ENCODE results near the gene TRIM63. TPM values are rescaled to one million over a fixed set of nuclear protein-coding genes. Genes with fewer than 3 reads are reported as not detected.

Gene TRIM63
- total and polyA plus RNA-seq, 2 of the 13 experiments (the other 11 are each of a cell fraction or from before 2014, with no cell fraction given), result not detected

GRCh38 chr1:26035203-26035958 lies 32.0 kb downstream of the TRIM63 start (continued):
- TF ChIP-seq, protein P1, sequence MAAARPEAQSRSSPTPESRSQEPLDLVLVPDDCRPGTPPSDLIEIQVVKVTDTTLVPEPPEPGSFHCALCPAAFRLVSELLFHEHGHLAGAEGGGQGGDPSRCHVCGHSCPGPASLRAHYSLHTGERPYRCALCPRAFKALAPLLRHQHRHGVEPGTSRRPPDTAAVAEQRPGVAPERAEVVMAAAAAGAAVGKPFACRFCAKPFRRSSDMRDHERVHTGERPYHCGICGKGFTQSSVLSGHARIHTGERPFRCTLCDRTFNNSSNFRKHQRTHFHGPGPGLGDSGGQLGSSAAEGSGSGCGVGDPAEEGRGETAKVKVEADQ (CRISPR knock-in tag; IDR thresholded peaks at IDR 0.05; ENCODE audit: borderline replicate concordance), result 0 out of 2 replicates have a peak, but pooled peaks have one; percentile 8
- no peak for TF ChIP-seq JUNB (CRISPR knock-in tag; IDR thresholded peaks at IDR 0.05; ENCODE audit: borderline replicate concordance)
- TF ChIP-seq RCOR2 (CRISPR knock-in tag; IDR thresholded peaks at IDR 0.05), result no peak
- peak; percentile 28; the same call in 1 of the 2 replicates for TF ChIP-seq ZC3H4 (CRISPR knock-in tag; IDR thresholded peaks at IDR 0.05; ENCODE audit: borderline replicate concordance)
- TF ChIP-seq, protein P2, sequence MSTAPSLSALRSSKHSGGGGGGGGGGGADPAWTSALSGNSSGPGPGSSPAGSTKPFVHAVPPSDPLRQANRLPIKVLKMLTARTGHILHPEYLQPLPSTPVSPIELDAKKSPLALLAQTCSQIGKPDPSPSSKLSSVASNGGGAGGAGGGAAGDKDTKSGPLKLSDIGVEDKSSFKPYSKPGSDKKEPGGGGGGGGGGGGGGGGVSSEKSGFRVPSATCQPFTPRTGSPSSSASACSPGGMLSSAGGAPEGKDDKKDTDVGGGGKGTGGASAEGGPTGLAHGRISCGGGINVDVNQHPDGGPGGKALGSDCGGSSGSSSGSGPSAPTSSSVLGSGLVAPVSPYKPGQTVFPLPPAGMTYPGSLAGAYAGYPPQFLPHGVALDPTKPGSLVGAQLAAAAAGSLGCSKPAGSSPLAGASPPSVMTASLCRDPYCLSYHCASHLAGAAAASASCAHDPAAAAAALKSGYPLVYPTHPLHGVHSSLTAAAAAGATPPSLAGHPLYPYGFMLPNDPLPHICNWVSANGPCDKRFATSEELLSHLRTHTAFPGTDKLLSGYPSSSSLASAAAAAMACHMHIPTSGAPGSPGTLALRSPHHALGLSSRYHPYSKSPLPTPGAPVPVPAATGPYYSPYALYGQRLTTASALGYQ (CRISPR knock-in tag; IDR thresholded peaks at IDR 0.05), result no peak
- TF ChIP-seq, protein P3, sequence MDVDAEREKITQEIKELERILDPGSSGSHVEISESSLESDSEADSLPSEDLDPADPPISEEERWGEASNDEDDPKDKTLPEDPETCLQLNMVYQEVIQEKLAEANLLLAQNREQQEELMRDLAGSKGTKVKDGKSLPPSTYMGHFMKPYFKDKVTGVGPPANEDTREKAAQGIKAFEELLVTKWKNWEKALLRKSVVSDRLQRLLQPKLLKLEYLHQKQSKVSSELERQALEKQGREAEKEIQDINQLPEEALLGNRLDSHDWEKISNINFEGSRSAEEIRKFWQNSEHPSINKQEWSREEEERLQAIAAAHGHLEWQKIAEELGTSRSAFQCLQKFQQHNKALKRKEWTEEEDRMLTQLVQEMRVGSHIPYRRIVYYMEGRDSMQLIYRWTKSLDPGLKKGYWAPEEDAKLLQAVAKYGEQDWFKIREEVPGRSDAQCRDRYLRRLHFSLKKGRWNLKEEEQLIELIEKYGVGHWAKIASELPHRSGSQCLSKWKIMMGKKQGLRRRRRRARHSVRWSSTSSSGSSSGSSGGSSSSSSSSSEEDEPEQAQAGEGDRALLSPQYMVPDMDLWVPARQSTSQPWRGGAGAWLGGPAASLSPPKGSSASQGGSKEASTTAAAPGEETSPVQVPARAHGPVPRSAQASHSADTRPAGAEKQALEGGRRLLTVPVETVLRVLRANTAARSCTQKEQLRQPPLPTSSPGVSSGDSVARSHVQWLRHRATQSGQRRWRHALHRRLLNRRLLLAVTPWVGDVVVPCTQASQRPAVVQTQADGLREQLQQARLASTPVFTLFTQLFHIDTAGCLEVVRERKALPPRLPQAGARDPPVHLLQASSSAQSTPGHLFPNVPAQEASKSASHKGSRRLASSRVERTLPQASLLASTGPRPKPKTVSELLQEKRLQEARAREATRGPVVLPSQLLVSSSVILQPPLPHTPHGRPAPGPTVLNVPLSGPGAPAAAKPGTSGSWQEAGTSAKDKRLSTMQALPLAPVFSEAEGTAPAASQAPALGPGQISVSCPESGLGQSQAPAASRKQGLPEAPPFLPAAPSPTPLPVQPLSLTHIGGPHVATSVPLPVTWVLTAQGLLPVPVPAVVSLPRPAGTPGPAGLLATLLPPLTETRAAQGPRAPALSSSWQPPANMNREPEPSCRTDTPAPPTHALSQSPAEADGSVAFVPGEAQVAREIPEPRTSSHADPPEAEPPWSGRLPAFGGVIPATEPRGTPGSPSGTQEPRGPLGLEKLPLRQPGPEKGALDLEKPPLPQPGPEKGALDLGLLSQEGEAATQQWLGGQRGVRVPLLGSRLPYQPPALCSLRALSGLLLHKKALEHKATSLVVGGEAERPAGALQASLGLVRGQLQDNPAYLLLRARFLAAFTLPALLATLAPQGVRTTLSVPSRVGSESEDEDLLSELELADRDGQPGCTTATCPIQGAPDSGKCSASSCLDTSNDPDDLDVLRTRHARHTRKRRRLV (CRISPR knock-in tag; IDR thresholded peaks at IDR 0.05), result no peak; the same call in 1 of the 2 replicates
- TF ChIP-seq GATAD2A (CRISPR knock-in tag; IDR thresholded peaks at IDR 0.05), result no peak; the same call in 1 of the 2 replicates
- TF ChIP-seq SMARCC2 (IDR thresholded peaks at IDR 0.05), result no peak
- TF ChIP-seq ZSCAN9 (CRISPR knock-in tag; IDR thresholded peaks at IDR 0.05; ENCODE audit: borderline replicate concordance), result no peak
- TF ChIP-seq TFDP2 (CRISPR knock-in tag; IDR thresholded peaks at IDR 0.05), result peak; percentile 62
- TF ChIP-seq ZNF772 (CRISPR knock-in tag; IDR thresholded peaks at IDR 0.05), result no peak
- TF ChIP-seq, protein P4, sequence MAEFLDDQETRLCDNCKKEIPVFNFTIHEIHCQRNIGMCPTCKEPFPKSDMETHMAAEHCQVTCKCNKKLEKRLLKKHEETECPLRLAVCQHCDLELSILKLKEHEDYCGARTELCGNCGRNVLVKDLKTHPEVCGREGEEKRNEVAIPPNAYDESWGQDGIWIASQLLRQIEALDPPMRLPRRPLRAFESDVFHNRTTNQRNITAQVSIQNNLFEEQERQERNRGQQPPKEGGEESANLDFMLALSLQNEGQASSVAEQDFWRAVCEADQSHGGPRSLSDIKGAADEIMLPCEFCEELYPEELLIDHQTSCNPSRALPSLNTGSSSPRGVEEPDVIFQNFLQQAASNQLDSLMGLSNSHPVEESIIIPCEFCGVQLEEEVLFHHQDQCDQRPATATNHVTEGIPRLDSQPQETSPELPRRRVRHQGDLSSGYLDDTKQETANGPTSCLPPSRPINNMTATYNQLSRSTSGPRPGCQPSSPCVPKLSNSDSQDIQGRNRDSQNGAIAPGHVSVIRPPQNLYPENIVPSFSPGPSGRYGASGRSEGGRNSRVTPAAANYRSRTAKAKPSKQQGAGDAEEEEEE (CRISPR knock-in tag; IDR thresholded peaks at IDR 0.05; ENCODE audit: borderline replicate concordance), result no peak
- TF ChIP-seq, protein P5, sequence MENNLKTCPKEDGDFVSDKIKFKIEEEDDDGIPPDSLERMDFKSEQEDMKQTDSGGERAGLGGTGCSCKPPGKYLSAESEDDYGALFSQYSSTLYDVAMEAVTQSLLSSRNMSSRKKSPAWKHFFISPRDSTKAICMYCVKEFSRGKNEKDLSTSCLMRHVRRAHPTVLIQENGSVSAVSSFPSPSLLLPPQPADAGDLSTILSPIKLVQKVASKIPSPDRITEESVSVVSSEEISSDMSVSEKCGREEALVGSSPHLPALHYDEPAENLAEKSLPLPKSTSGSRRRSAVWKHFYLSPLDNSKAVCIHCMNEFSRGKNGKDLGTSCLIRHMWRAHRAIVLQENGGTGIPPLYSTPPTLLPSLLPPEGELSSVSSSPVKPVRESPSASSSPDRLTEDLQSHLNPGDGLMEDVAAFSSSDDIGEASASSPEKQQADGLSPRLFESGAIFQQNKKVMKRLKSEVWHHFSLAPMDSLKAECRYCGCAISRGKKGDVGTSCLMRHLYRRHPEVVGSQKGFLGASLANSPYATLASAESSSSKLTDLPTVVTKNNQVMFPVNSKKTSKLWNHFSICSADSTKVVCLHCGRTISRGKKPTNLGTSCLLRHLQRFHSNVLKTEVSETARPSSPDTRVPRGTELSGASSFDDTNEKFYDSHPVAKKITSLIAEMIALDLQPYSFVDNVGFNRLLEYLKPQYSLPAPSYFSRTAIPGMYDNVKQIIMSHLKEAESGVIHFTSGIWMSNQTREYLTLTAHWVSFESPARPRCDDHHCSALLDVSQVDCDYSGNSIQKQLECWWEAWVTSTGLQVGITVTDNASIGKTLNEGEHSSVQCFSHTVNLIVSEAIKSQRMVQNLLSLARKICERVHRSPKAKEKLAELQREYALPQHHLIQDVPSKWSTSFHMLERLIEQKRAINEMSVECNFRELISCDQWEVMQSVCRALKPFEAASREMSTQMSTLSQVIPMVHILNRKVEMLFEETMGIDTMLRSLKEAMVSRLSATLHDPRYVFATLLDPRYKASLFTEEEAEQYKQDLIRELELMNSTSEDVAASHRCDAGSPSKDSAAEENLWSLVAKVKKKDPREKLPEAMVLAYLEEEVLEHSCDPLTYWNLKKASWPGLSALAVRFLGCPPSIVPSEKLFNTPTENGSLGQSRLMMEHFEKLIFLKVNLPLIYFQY (CRISPR knock-in tag; IDR thresholded peaks at IDR 0.05; ENCODE audit: borderline replicate concordance), result peak; percentile 37; the same call in 1 of the 2 replicates
